GM23248 (cell line): Measurements from ENCODE around the gene SLC22A9. TPM values are rescaled to one million over a fixed set of nuclear protein-coding genes. Genes with fewer than 3 reads are reported as not detected.

Experiments
- DNase-seq: peaks from one replicate; pipeline ENCODE4 v3.0.0-alpha.2; 2015
- H2AFZ ChIP-seq: fragments of 200-600 bp; sonication (generic); 2 replicates; pipeline ENCODE4 v1.6.1; 2016; ENCODE audit warnings: antibody characterized with exemption
- H3F3A ChIP-seq: fragments of 200-600 bp; sonication (generic); 2 replicates; pipeline ENCODE4 v1.6.1; 2016; ENCODE audit warnings: mild to moderate bottlenecking, antibody characterized with exemption, mixed run types; ENCODE audit not compliant: insufficient read depth
- H3K27ac ChIP-seq: fragments of 200-600 bp; sonication (generic); 2 replicates; pipeline ENCODE4 v1.5.1; 2016; ENCODE audit warnings: mild to moderate bottlenecking
- H3K27me3 ChIP-seq: fragments of 200-600 bp; sonication (generic); replicated peaks from 2 replicates; pipeline ENCODE4 v1.6.1; 2016; ENCODE audit warnings: mild to moderate bottlenecking; ENCODE audit not compliant: insufficient read depth
- H3K36me3 ChIP-seq: fragments of 200-600 bp; sonication (generic); 2 replicates; pipeline ENCODE4 v1.6.1; 2016; ENCODE audit warnings: low read depth, mild to moderate bottlenecking
- H3K4me1 ChIP-seq: fragments of 200-600 bp; sonication (generic); 2 replicates; pipeline ENCODE4 v1.6.1; 2016; ENCODE audit warnings: mild to moderate bottlenecking; ENCODE audit not compliant: insufficient read depth
- H3K4me2 ChIP-seq: fragments of 200-600 bp; sonication (generic); one replicate; pipeline ENCODE4 v1.6.1; 2016; ENCODE audit warnings: mild to moderate bottlenecking; ENCODE audit not compliant: unreplicated experiment
- H3K4me3 ChIP-seq: fragments of 200-600 bp; sonication (generic); 2 replicates; pipeline ENCODE4 v1.5.1; 2016; ENCODE audit warnings: mild to moderate bottlenecking
- H3K79me2 ChIP-seq: fragments of 200-600 bp; sonication (generic); 2 replicates; pipeline ENCODE4 v1.6.1; 2016; ENCODE audit warnings: mild to moderate bottlenecking; ENCODE audit not compliant: insufficient read depth
- H3K9ac ChIP-seq: fragments of 200-600 bp; sonication (generic); 2 replicates; pipeline ENCODE4 v1.6.1; 2016; ENCODE audit warnings: mild to moderate bottlenecking
- H3K9me2 ChIP-seq: fragments of 200-600 bp; sonication (generic); 2 replicates; pipeline ENCODE4 v1.6.1; 2016; ENCODE audit warnings: mixed run types, mild to moderate bottlenecking, moderate library complexity; ENCODE audit not compliant: insufficient read depth
- H3K9me3 ChIP-seq: fragments of 200-600 bp; sonication (generic); one replicate; pipeline ENCODE4 v1.6.1; 2017; ENCODE audit warnings: low read depth
- H4K20me1 ChIP-seq: fragments of 200-600 bp; sonication (generic); 2 replicates; pipeline ENCODE4 v1.6.0; 2016; ENCODE audit not compliant: insufficient read depth
- EZH2 ChIP-seq: fragments of 200-600 bp; sonication (generic); IDR thresholded peaks from 2 replicates; pipeline ENCODE4 v1.6.1; 2018; ENCODE audit warnings: antibody characterized with exemption, mild to moderate bottlenecking; ENCODE audit not compliant: insufficient read depth, poor library complexity, severe bottlenecking
- EZH2phosphoT487 ChIP-seq: fragments of 200-600 bp; sonication (generic); IDR thresholded peaks from 2 replicates; pipeline ENCODE4 v1.6.1; 2018; ENCODE audit warnings: antibody characterized with exemption, moderate library complexity, mild to moderate bottlenecking, low read depth; ENCODE audit not compliant: insufficient read depth
- WGBS, 2 experiments: methylation state at CpG; one replicate each; pipeline ENCODE4 v1.1.6; 2015 to 2017; ENCODE audit warnings: low lambda C conversion rate in 2 of 2, low coverage in 1 of 2; ENCODE audit errors: missing lambda C conversion rate in 2 of 2; 5-methylcytosine and 5-hydroxymethylcytosine counted together
- in situ Hi-C: fragments of 300-500 bp; cut with MboI; formaldehyde crosslinking; loops from 2 replicates; pipeline ENCODE4 v1.15.0; 2020
- polyA plus RNA-seq: library from polyadenylated mRNA; unstranded; fragments of >200 nt; fragmentation: Nextera tagmentation; extraction: Ambion mirVana; gene quantifications from 2 replicates; pipeline ENCODE4 v1.2.1, GENCODE V29; 2016
- total RNA-seq: library from RNA; depleted of rRNA; stranded (reverse); fragments of >200 nt; shearing (Covaris generic); gene quantifications from 2 replicates; pipeline ENCODE4 v1.2.3, GENCODE V29; 2014

SLC22A9 gene
- total and polyA plus RNA-seq, 2 experiments from 2014 or later, result not detected

- H3K9ac ChIP-seq, result no peak overlapping the region
- no peaks in the 10 kb centered on the region for H3F3A ChIP-seq
- DNase-seq, result no peak
- H3K27me3 ChIP-seq, result 0 out of 2 replicates have a peak, but pooled peaks cover 4% of the 10 kb centered on the region
- no peaks in the 10 kb centered on the region for H3K4me1 ChIP-seq
- H3K4me3 ChIP-seq, result no peak overlapping the region
- 3 to 12% methylated on average over 1 of the region's 1 CpG for WGBS, 2 experiments
- no peak overlapping the region for H2AFZ ChIP-seq
- H3K36me3 ChIP-seq, result no peaks in the 10 kb centered on the region
- H4K20me1 ChIP-seq, result no peaks in the 10 kb centered on the region
- no peak overlapping the region for H3K4me2 ChIP-seq
- H3K27ac ChIP-seq, result no peak overlapping the region
- in situ Hi-C loops, result no loop called here
- TF ChIP-seq EZH2 (no peak), EZH2phosphoT487 (no peak)
- no peaks in the 10 kb centered on the region for H3K9me3 ChIP-seq
- no peaks in the 10 kb centered on the region for H3K9me2 ChIP-seq
- H3K79me2 ChIP-seq, result no peaks in the 10 kb centered on the region
Observed at GRCh38 chr11:63443714-63444113, 74.1 kb downstream of the SLC22A9 start.

DNA sequence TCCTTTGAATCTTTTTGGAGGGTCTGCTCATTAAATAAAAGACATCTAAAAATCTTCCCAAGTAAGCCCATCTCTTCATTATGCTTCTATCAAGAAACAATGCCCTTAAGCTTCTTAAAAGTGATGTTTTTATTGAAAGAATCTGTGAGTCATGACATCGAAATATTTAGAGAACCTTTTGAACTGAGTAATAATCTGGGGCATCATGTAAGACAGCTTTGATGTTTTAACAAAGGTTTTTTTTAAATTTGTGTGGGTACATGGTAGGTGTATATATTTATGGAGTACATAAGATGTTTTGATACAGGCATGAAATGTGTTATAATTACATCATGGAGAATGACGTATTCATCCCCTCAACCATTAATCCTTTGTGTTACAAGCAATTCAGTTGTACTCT lies 74.6 kb downstream of the SLC22A9 start:
- 18 to 21% methylated on average over 2 of the region's 2 CpGs for WGBS, 2 experiments

DNA sequence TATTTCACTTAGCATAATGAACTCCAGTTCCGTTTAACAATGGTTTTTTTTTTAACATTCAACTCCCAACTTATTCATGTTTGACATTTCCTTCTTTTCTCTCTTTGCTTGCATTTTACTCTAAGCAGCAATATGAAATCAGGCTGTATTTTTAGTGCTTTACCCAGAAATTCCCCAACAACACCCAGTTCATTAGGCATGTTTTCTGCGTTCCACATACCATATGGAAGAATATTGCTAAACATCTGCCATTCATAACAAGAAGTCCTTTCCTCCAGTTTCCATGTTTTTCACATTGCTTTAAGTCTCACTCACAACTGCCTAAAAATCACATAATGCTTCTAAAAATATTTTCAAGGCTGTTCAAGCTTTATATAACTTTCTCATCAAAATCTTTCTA lies 75.5 kb downstream of the SLC22A9 start:
- H3K4me1 ChIP-seq, result no peaks in the 10 kb centered on the region
- no peaks in the 10 kb centered on the region for H3K36me3 ChIP-seq
- DNase-seq, result no peak
- 0 to 3% methylated on average over 2 of the region's 2 CpGs for WGBS, 2 experiments
- no peak overlapping the region for H3K4me3 ChIP-seq
- TF ChIP-seq EZH2phosphoT487 (no peak), EZH2 (no peak)
- H3K4me2 ChIP-seq, result no peak overlapping the region
- no peaks in the 10 kb centered on the region for H4K20me1 ChIP-seq
- H3K9me2 ChIP-seq, result no peaks in the 10 kb centered on the region
- no peaks in the 10 kb centered on the region for H3K79me2 ChIP-seq
- H2AFZ ChIP-seq, result no peak overlapping the region
- H3K27me3 ChIP-seq, result 0 out of 2 replicates have a peak, but pooled peaks cover 4% of the 10 kb centered on the region
- no peaks in the 10 kb centered on the region for H3F3A ChIP-seq
- in situ Hi-C loops, result no loop called here
- H3K9ac ChIP-seq, result no peak overlapping the region
- H3K9me3 ChIP-seq, result no peaks in the 10 kb centered on the region
- H3K27ac ChIP-seq, result no peak overlapping the region

More for the DNA sequence above, 74.6 kb downstream of the SLC22A9 start:
- Histone ChIP-seq H2AFZ (no peak overlapping the region), H3K36me3 (no peaks in the 10 kb centered on the region), H3K27me3 (0 out of 2 replicates have a peak, but pooled peaks cover 4% of the 10 kb centered on the region), H3K4me1 (no peaks in the 10 kb centered on the region), H3K27ac (no peak overlapping the region), H3K79me2 (no peaks in the 10 kb centered on the region), H3K4me2 (no peak overlapping the region), H3F3A (no peaks in the 10 kb centered on the region), H4K20me1 (no peaks in the 10 kb centered on the region), H3K4me3 (no peak overlapping the region), H3K9me3 (no peaks in the 10 kb centered on the region), H3K9me2 (no peaks in the 10 kb centered on the region), H3K9ac (no peak overlapping the region)
- in situ Hi-C loops, result no loop called here
- DNase-seq, result no peak
- TF ChIP-seq EZH2phosphoT487, result no peak
- no peak for TF ChIP-seq EZH2

DNA sequence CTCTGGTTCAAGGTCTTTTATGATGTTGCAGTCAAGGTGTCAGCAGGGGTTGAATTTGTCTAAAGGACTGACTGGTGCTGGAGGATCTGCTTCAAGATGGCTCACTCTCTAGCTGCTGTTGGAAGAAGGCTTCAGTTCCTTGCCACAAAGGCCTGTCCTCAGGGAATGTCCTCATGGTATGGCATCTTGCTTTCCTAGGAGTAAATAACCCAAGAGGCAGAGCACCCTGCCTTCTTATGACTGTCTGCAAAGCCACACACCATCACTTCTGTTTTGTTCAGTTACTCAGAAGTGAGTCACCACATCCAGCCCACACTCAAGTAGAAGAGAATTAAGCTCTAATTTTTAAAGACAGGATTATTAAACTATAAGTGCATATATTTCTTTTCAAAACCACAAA lies 76.1 kb downstream of the SLC22A9 start:
- in situ Hi-C loops, result no loop called here
- Histone ChIP-seq H2AFZ (no peak overlapping the region), H3K9me3 (no peaks in the 10 kb centered on the region), H3K4me2 (no peak overlapping the region), H3K4me1 (no peaks in the 10 kb centered on the region), H3K9ac (no peak overlapping the region), H3K4me3 (no peak overlapping the region), H3K9me2 (no peaks in the 10 kb centered on the region), H3K79me2 (no peaks in the 10 kb centered on the region), H3F3A (no peaks in the 10 kb centered on the region), H3K27ac (no peak overlapping the region), H3K27me3 (0 out of 2 replicates have a peak, but pooled peaks cover 4% of the 10 kb centered on the region), H3K36me3 (no peaks in the 10 kb centered on the region), H4K20me1 (no peaks in the 10 kb centered on the region)
- peak; percentile 67 for DNase-seq
- TF ChIP-seq EZH2 (no peak), EZH2phosphoT487 (no peak)

- Histone ChIP-seq H3K4me3 (no peak overlapping the region), H3K9ac (no peak overlapping the region)
- in situ Hi-C loops, result no loop called here
Observed at GRCh38 chr11:63448646-63449045, 79.1 kb downstream of the SLC22A9 start.

More at GRCh38 chr11:63448646-63449045, 79.1 kb downstream of the SLC22A9 start:
- Histone ChIP-seq H3F3A (no peaks in the 10 kb centered on the region), H3K27ac (no peak overlapping the region), H3K9me2 (no peaks in the 10 kb centered on the region), H3K36me3 (no peaks in the 10 kb centered on the region), H3K4me2 (no peak overlapping the region), H2AFZ (no peak overlapping the region), H3K4me1 (no peaks in the 10 kb centered on the region), H3K79me2 (no peaks in the 10 kb centered on the region), H3K27me3 (0 out of 2 replicates have a peak, but pooled peaks cover 4% of the 10 kb centered on the region), H3K9me3 (no peaks in the 10 kb centered on the region), H4K20me1 (no peaks in the 10 kb centered on the region)
- TF ChIP-seq EZH2phosphoT487 (no peak), EZH2 (no peak)
- no peak for DNase-seq
- 50 to 53% methylated on average over 1 of the region's 1 CpG for WGBS, 2 experiments
